ENCODE results near the gene SALL2.

DNA sequence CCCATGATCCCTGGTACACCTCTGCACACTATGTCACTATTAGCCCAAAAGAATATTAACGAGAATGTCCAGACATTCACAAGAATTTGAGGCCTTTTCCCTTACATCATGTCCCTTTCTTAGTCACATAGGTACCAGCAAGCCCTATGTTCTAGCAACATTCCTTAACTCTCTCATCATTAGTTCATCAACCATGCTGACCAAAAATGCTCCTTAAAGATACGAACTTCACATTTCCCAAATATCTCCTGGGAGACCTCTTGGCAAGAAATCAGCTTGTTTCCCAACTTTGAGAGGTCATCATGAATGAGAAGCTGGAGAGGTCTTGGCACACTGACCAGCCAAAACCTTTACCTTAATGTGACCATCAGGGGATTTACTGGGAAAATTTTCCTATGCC lies 4.6 kb downstream of the SALL2 start:
- TF ChIP-seq POLR2A (IDR thresholded peaks at IDR 0.05; ENCODE audit: low read depth, low read length) (no peak), POLR2AphosphoS5 (IDR thresholded peaks at IDR 0.05; ENCODE audit: low read depth, low read length) (no peak), TAF1 (IDR thresholded peaks at IDR 0.05; ENCODE audit: borderline replicate concordance, low read depth, low read length) (no peak)

Measured in GM12892 (cell line).